ENCODE measurements around the gene SCAF8.

GRCh38 chr6:154872542-154873114 is 139.4 kb downstream of the SCAF8 start:
- TF ChIP-seq CTCF (IDR thresholded peaks at IDR 0.05; ENCODE audit: insufficient read depth, low read length, poor library complexity, severe bottlenecking) (no peak), EZH2phosphoT487 (conservative IDR thresholded peaks at IDR 0.05; ENCODE audit: low read length) (no peak)

All from SU-DHL-6 (cell line).